ENCODE data around the gene PRR20D.
"Not testable (repeated sequence)": the region's sequence is repeated elsewhere in the genome, so short reads cannot be mapped to it uniquely, and the experiment has no call there.

PRR20D gene

DNA sequence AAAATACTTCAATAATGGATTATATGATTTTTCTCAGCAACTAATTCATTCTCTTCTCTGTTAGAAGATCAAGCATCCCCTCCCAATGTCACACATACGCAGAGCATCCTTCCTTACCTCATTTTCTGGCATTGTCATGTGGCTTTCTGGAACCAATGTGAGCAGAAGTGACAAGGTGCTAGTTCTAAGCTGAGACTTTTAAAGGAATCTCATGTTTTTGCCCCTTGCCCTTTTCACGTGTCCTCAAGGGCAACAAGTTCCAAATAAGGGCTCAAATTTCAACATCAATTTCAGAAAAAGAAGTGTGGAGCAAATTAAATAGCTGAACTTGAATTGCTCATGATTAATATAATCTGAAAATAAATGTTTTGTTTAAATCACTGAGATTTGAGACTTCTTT is 24.3 kb upstream of the PRR20D start:
- no peak overlapping the region for H3K4me3 ChIP-seq (replicated peaks; ENCODE audit: insufficient read depth, low read length)
- no peak for TF ChIP-seq SPI1 (IDR thresholded peaks at IDR 0.05; ENCODE audit: borderline replicate concordance, low read depth)
- TF ChIP-seq POLR2AphosphoS5 (IDR thresholded peaks at IDR 0.05; ENCODE audit: low read depth) = no peak
- TF ChIP-seq CTCF (IDR thresholded peaks at IDR 0.05; ENCODE audit: insufficient read depth, low read length) = no peak
- no peak for TF ChIP-seq GABPA (IDR thresholded peaks at IDR 0.05; ENCODE audit: low read depth)
- TF ChIP-seq REST (IDR thresholded peaks at IDR 0.05; ENCODE audit: insufficient replicate concordance, low read depth) = no peak
- H3K27me3 ChIP-seq (ENCODE audit: insufficient read depth, poor library complexity, severe bottlenecking) = no peaks in the 10 kb centered on the region
- no peak for DNase-seq (ENCODE audit: low read depth in 1 of 2, low spot score in 1 of 2)
- no peak overlapping the region for H3K27ac ChIP-seq (replicated peaks)

DNA sequence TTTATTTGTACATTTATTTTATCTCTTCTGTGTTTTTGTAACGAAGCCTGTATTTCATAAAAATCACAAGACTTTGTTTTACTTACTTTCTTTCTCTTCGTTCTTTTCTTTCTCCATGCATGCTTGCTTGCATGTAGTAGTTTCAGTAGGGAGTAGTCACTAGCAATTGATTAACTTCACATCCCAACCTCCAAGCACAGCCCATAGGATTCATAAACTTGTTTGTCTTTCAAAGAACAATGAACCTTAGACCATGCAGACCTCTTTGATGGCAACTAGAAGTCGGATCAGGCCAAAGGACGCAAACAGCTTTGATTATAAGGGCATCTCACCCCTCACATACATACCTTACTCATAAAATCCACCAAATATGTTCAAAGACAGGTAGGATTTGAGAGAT is 22.8 kb upstream of the PRR20D start:
- Histone ChIP-seq H3K4me3 (replicated peaks; ENCODE audit: insufficient read depth, low read length) (no peak overlapping the region), H3K27ac (replicated peaks) (no peak overlapping the region), H3K27me3 (ENCODE audit: insufficient read depth, poor library complexity, severe bottlenecking) (no peaks in the 10 kb centered on the region)
- no peak for TF ChIP-seq CTCF (IDR thresholded peaks at IDR 0.05; ENCODE audit: insufficient read depth, low read length)
- no peak for TF ChIP-seq POLR2AphosphoS5 (IDR thresholded peaks at IDR 0.05; ENCODE audit: low read depth)
- TF ChIP-seq SPI1 (IDR thresholded peaks at IDR 0.05; ENCODE audit: borderline replicate concordance, low read depth) = no peak
- no peak for TF ChIP-seq REST (IDR thresholded peaks at IDR 0.05; ENCODE audit: insufficient replicate concordance, low read depth)
- no peak for TF ChIP-seq GABPA (IDR thresholded peaks at IDR 0.05; ENCODE audit: low read depth)
- no peak for DNase-seq (ENCODE audit: low read depth in 1 of 2, low spot score in 1 of 2)

GRCh38 chr13:57138988-57139387 is 21.4 kb upstream of the PRR20D start:
- no peaks in the 10 kb centered on the region for H3K27me3 ChIP-seq (ENCODE audit: insufficient read depth, poor library complexity, severe bottlenecking)
- no peak overlapping the region for H3K27ac ChIP-seq (replicated peaks)
- DNase-seq (ENCODE audit: low read depth in 1 of 2, low spot score in 1 of 2) = no peak
- no peak overlapping the region for H3K4me3 ChIP-seq (replicated peaks; ENCODE audit: insufficient read depth, low read length)
- TF ChIP-seq POLR2AphosphoS5 (IDR thresholded peaks at IDR 0.05; ENCODE audit: low read depth) (no peak), REST (IDR thresholded peaks at IDR 0.05; ENCODE audit: insufficient replicate concordance, low read depth) (no peak), CTCF (IDR thresholded peaks at IDR 0.05; ENCODE audit: insufficient read depth, low read length) (no peak), GABPA (IDR thresholded peaks at IDR 0.05; ENCODE audit: low read depth) (no peak), SPI1 (IDR thresholded peaks at IDR 0.05; ENCODE audit: borderline replicate concordance, low read depth) (no peak)

- not testable (repeated sequence) for H3K27ac ChIP-seq (replicated peaks); DNase-seq (ENCODE audit: low read depth in 1 of 2, low spot score in 1 of 2); H3K27me3 ChIP-seq (ENCODE audit: insufficient read depth, poor library complexity, severe bottlenecking); H3K4me3 ChIP-seq (replicated peaks; ENCODE audit: insufficient read depth, low read length)
These were observed 20.7 kb upstream of the PRR20D start for GRCh38 chr13:57139781-57140180.

DNA sequence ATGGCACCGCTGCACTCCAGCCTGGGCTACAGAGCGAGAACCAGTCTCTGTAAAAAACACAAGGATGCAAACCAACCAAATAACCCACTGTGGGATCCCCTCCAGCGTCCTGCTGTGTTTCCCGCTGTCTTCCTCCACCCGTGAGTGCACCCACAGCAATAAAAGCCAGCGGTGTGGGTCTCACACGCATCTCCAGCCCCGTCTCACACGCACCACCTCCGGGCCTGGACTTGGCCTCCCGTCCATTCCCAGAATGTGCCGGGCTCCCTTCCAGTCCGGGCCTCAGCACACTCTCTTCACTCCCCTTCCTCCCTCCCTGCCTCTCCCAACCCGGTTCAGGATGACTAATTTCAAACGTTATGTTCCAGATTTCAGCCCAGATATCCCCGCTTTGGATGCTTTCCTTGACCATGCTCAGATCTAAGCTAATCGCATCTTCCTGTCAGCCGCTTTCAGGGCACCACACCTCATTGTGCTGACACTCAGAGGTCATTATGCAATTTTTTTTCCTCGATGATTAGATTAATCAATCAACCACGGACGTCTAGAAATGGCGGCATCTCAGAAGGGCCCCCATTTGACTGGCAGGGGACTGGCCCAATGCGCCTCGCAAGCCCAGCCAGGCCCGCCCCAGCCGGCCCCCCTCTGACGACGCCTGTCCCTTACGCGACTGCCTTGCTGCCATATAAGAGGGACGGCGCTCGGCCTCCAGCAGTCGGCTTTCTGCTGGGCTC is 20.0 kb upstream of the PRR20D start, which contains the start of gene PRR20A:
TSS of gene PRR20A (plus strand) at position 684 of the 734 bp plus-strand sequence. CDS start 387 bp downstream, outside the sequence.
- not testable (repeated sequence) for H3K27me3 ChIP-seq (ENCODE audit: insufficient read depth, poor library complexity, severe bottlenecking); H3K27ac ChIP-seq (replicated peaks); DNase-seq (ENCODE audit: low read depth in 1 of 2, low spot score in 1 of 2); H3K4me3 ChIP-seq (replicated peaks; ENCODE audit: insufficient read depth, low read length)

- not testable (repeated sequence) for H3K27me3 ChIP-seq (ENCODE audit: insufficient read depth, poor library complexity, severe bottlenecking); DNase-seq (ENCODE audit: low read depth in 1 of 2, low spot score in 1 of 2); H3K27ac ChIP-seq (replicated peaks); H3K4me3 ChIP-seq (replicated peaks; ENCODE audit: insufficient read depth, low read length)
These were observed 13.2 kb upstream of the PRR20D start, which contains the start of gene PRR20B for GRCh38 chr13:57147188-57147587. Gene PRR20B (plus strand): TSS chr13:57147488. CDS start chr13:57147875, 387 bp downstream.
